Measurements from ENCODE around the gene BTG2.
A peak's percentile ranks its signal among the peaks of the same experiment; 100 is the strongest.
"Not testable (repeated sequence)": the region's sequence is repeated elsewhere in the genome, so short reads cannot be mapped to it uniquely, and the experiment has no call there.

Gene BTG2

DNA sequence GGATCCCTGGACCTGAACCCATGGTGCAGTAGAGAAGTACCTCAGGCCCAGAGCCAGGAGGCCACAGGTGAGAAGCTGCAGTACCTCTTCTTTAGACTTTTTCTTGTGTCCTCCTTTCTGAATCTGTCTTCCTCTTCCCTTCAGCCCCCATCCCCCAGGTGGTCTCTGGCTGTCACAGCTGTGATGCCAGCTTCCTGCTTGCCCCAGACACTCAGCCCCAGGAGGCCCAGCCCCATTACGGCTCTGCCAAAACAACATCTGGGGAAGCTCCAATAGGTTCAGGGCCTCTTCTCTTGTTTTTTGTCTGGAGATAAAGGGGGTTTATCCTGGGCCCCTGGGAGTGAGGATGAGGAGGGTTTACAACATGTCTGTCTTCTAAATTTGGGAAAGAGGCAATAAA is 9.5 kb upstream of the BTG2 start:
- no peak for DNase-seq (ENCODE audit: low spot score)

DNA sequence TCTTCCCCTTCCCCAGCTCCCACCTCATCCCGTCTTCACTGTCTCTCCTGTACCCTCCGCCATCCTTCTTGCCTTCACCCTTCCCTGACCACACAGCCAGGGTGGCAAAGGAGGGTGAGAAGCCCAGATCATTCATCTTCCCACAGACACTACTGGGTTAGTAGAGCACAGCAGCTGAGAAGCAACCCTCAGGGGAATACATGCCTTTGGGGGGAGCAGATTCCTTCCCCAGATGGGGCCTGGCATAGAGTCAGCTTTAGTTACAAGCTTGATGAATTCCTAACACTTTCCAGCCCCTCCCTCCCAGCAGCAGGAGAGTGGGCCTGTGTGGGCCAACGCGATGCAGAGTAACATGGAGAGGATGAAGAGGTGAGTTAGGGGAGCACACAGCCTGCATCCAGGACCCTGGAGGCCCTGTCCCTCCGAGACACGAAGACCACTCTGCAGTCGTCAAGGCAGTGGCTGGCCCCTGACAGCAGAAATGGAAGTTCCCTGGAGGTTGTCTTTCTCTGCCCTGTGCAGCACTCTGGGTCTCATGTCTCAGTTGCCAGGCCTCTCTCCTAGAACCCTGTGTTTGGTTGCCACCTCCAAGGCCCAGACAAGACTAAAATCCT is 8.8 kb upstream of the BTG2 start:
- DNase-seq (ENCODE audit: low spot score): no peak

DNA sequence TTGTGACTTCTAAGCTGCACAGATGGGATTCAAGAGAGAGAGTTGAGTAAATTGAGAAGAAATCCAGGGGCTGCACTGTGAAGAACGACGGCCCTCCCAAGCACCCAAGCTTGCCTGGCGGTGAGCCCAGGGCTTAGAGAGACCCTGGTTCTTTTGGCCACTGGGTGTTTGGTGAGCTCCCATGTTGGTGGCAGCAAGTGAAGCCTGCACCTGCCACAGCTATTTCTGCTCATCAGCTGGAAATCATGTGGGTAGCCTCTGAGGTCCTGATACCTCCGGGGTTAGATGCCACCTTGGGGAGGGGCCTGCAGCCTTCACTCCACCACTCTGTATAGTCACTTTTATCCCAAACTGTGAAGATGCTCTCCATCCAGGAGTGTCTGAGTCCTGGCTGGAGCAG is 6.2 kb upstream of the BTG2 start:
- no peak for DNase-seq (ENCODE audit: low spot score)

DNA sequence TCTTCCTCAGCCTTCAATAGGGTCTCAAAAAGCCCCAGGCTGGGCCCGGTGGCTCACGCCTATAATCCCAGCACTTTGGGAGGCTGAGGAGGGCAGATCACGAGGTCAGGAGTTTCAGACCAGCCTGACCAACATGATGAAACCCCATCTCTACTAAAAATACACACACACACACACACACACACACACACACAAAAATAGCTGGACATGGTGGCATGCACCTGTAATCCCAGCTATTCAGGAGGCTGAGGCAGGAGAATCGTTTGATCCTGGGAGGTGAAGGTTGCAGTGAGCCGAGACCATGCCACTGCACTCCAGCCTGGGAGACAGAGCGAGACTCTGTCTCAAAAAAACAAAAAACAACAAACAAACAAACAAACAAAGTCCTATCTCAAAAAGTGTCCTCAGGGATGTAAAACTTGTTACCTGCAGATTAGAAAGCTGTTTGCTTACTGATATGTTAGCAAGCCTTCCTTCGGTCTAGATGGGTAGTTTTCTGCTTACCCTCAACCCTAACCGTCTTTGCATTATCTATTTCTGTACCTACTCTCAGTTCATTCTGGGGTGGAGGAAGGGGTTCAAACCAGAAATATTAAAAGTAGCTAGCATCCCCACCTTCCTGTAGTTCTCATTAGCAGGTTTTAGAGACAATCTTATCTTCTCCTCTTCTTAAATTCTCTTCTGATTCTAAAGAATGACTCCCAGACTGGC is 5.4 kb upstream of the BTG2 start:
- DNase-seq (ENCODE audit: low spot score): not testable (repeated sequence)

DNA sequence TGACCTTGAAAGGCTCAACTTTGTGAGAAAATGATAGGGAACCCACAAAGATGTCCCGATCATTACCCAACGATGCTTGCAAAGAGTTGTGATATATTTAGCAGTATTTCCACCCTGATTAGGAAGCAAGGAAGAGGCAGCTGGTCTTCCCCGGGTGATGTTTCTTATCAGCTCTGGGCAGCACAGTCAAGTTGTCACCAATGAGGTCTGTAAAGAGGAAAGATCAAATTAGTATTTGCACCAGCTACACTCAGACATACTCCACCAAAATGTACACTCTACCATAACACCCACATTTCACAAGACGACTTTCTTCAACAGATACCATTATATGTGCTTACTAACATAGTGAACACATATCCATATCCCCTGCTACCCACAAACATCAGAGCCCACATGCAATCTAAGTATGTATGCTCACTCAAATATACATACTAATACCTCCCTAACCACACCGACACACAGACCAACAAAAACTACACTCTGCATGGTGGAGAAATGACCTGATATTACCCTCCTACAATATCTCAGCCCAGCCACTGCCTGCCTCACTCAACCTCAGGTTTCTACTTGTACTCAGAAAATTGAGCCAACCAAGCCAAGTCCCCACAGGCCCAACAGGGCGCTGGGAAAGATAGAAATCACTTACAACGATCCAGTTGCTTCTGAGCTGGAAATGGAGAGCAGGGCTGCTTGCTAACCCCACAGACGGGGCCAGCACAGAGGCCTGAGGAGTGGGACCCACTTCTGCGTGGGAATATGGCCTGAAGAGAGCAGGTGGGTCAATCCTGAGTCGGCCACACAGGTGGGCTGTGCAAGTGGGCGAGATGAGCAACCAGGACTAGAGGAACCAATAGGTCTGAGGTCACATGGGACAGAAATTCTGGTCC is 4.6 kb upstream of the BTG2 start:
- DNase-seq (ENCODE audit: low spot score): no peak

DNA sequence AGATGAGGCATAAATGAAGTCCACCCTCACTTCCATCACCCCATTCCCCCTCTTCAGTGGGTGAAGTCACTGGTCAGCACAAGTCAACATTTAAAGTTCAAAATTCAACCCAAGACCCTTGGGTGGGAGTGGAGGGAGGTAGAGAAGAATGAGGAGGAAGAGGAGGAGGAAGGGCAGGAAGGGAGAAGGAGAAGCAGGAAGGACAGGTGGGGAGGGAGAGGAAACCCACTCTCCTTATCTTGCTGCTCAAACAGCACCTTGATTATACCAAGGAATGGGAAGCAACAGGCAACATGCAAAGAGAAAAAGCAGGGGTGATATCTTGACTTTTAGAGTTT is 4.0 kb upstream of the BTG2 start:
- DNase-seq (ENCODE audit: low spot score): no peak

DNA sequence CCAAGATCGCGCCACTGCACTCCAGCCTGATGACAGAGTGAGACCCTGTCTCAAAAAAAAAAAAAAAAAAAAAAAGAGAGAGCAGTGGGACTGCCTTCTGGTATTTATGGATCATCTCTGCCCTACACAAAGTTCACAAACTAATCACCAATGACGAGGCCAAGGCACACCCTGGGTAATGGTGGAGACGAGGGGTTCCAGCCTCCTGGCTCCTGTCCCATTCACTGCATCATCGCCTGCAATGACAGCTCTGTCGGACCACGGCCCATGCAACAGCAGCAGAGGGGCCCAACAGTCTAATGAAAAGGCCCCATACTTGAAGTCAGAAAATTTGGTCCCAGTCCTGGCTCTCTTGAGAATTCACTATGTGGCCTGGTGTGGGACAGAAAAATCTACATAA is 2.9 kb upstream of the BTG2 start:
- no peak for DNase-seq (ENCODE audit: low spot score)

DNA sequence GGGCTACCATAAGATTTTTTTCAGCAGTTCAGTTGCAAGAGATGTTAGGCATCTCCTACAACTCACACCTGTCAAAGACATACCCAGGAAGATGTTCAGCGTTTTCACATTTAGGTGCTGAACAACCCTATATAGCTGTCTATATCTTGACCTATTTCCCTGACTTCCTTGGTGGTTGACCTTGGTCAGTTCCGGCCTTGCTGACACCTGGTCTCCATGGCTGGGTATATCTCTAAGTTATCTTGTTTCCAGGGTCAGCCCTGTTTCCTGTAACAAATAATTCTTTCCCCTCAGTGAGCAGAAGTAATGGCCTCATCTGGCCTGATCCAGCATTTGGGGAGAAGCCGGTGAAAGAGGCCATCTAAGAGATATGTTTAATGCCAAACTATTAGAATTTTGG is 2.4 kb upstream of the BTG2 start:
- DNase-seq (ENCODE audit: low spot score): no peak

DNA sequence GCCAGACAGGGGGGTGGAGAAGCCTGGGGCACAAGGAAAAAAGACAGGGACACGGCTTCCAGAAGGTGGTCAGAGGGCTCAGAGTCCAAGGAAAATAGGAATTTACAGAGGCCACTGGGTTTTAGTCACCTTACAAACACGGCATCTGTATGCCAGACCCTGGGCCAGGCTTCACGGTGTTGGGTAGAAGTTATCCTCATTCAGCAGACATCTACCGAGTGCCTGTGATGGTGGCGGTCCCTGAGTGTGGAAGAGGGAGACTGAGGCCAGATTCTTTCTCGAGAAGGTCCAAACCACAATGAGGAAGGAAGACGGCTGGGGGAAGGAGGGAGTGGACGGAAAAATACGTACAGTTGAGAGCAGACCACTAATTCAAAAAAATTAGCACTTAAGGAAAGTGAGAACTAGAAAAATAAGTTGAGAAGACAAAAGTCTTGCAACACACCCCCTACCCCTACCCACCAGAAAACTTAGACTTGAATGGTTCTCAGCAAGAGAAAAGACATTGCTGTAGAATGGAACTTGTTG is 864 bp upstream of the BTG2 start:
- no peak for DNase-seq (ENCODE audit: low spot score)

DNA sequence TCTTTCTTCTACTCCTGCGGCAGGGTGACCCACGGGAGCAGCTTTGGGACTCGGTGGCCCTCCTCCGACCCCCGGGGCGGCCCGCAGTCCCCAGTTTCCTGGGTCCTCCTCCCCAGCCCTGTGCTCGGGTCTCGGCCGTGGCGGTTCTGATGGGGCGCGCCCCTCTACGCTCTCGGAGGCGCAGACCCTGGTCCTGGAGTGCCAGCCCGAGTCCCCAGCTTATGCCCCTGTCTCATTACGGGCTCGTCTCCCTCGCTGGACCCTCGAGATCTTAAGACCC is 430 bp downstream of the BTG2 start:
- no peak for DNase-seq (ENCODE audit: low spot score)

DNA sequence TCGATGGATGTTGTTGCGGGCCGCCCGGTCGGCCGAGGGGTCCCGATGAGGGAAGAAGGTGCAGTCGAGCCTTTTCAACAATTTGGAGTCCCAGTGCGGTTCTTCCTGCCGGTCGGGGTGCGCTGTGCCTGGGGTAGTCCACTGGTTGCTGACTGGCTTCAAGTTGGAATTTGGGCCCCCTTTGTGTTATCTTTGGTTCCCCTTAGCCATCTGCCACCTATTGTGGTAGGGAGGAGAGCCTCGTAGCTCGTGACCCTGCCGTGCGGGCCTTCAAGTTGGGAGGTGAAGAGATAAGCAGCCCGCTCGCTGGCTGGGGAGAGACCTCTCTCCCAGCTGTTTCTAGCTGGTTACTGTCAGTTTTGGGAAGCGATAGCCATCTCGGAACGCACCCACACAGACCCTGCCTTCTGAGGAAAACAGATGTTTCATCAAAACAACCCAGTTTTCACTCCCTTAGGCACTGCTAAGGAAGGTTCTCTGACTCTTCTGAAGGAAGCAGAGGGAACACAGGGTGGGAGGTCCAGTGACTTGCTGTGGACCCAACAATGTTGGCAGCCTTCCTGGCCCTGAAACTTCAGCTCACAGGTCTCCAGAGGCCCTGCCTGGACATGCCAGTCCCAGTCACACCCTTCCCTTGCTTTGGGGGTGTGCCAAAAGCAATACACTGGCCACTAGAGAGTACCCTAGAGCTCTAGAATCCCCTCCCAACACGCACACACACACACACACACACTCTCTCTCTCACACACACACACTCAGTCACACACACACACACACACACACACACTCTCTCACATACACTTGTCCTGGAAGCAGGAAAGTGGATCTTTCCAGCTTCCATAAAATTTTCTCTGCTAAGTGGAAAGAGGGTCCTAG is 1.0 kb downstream of the BTG2 start:
- peak; percentile 46 for DNase-seq (ENCODE audit: low spot score)

DNA sequence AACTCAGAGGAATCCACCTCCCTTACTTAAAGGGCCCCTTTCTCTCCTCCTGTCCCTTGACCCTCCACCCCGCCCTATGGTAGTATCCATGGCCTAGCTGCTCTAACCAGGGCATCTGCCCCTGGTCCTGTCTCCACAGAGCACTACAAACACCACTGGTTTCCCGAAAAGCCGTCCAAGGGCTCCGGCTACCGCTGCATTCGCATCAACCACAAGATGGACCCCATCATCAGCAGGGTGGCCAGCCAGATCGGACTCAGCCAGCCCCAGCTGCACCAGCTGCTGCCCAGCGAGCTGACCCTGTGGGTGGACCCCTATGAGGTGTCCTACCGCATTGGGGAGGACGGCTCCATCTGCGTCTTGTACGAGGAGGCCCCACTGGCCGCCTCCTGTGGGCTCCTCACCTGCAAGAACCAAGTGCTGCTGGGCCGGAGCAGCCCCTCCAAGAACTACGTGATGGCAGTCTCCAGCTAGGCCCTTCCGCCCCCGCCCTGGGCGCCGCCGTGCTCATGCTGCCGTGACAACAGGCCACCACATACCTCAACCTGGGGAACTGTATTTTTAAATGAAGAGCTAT is 1.7 kb downstream of the BTG2 start:
- DNase-seq (ENCODE audit: low spot score): no peak

DNA sequence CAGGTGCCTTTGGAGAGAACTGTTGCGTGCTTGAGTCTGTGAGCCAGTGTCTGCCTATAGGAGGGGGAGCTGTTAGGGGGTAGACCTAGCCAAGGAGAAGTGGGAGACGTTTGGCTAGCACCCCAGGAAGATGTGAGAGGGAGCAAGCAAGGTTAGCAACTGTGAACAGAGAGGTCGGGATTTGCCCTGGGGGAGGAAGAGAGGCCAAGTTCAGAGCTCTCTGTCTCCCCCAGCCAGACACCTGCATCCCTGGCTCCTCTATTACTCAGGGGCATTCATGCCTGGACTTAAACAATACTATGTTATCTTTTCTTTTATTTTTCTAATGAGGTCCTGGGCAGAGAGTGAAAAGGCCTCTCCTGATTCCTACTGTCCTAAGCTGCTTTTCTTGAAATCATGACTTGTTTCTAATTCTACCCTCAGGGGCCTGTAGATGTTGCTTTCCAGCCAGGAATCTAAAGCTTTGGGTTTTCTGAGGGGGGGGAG is 2.4 kb downstream of the BTG2 start:
- DNase-seq (ENCODE audit: low spot score): no peak

DNA sequence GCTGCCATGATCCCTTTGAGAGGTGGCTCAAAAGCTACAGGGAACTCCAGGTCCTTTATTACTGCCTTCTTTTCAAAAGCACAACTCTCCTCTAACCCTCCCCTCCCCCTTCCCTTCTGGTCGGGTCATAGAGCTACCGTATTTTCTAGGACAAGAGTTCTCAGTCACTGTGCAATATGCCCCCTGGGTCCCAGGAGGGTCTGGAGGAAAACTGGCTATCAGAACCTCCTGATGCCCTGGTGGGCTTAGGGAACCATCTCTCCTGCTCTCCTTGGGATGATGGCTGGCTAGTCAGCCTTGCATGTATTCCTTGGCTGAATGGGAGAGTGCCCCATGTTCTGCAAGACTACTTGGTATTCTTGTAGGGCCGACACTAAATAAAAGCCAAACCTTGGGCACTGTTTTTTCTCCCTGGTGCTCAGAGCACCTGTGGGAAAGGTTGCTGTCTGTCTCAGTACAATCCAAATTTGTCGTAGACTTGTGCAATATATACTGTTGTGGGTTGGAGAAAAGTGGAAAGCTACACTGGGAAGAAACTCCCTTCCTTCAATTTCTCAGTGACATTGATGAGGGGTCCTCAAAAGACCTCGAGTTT is 3.1 kb downstream of the BTG2 start:
- no peak for DNase-seq (ENCODE audit: low spot score)

DNA sequence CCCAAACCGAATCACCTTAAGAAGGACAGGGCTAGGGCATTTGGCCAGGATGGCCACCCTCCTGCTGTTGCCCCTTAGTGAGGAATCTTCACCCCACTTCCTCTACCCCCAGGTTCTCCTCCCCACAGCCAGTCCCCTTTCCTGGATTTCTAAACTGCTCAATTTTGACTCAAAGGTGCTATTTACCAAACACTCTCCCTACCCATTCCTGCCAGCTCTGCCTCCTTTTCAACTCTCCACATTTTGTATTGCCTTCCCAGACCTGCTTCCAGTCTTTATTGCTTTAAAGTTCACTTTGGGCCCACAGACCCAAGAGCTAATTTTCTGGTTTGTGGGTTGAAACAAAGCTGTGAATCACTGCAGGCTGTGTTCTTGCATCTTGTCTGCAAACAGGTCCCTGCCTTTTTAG is 3.6 kb downstream of the BTG2 start:
- DNase-seq (ENCODE audit: low spot score): no peak

DNA sequence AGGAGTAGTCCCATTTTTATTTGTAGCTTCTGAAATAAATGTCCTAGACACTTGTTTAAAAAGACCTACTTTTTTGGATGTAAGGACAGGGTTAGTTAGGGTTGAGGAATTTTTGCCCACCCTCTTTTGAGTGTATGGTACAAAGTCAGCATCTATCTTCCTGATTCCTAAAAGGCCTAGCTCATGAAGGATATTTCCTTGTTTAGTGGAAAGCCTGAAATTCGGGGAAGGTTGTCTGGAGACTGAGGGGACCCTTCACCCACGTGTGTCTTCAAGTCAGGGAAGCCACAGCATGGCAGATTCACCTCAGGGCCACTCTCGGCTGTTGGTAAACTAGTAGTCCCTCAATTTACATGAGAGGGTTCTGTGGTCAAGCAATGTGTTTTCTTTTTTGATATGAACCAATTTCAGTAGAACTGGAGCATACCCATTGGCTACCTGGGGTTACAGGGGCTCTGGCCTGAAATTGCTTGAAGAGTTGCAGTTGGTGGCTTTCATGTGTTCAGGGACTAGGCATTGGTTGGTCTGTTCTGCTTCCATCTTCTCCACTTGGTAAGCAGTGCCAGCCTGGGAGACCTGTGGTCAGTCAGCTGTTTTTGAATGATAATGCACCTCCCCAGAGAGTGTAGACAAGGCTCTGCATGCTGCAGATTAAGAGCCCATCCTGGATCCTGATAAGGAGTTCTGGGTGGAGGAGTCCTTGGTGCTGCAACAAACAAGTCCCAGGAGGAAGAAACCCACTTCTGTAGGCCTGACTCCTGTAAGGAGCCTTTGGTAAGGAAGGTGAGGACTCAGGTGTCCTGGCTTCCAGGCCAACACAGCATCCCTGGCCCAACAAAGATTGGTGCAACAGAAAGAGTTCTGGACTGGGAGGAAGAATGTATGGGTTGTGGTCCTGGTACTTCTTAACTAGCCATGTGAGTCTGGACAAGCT is 6.3 kb downstream of the BTG2 start:
- DNase-seq (ENCODE audit: low spot score): no peak

DNA sequence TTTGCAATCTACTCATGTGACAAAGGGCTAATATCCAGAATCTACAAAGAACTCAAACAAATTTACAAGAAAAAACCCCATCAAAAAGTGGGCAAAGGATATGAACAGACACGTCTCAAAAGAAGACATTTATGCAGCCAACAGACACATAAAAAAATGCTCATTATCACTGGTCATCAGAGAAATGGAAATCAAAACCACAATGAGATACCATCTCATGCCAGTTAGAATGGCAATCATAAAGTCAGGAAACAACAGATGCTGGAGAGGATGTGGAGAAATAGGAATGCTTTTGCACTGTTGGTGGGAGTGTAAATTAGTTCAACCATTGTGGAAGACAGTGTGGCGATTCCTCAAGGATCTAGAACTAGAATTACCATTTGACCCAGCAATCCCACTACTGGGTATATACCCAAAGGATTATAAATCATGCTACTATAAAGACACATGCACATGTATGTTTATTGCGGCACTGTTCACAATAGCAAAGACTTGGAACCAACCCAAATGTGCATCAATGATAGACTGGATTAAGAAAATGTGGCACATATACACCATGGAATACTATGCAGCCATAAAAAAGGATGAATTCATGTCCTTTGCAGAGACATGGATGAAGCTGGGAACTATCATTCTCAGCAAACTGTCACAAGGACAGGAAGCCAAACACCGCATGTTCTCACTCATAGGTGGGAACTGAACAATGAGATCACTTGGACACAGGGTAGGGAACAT is 8.9 kb downstream of the BTG2 start:
- not testable (repeated sequence) for DNase-seq (ENCODE audit: low spot score)

DNA sequence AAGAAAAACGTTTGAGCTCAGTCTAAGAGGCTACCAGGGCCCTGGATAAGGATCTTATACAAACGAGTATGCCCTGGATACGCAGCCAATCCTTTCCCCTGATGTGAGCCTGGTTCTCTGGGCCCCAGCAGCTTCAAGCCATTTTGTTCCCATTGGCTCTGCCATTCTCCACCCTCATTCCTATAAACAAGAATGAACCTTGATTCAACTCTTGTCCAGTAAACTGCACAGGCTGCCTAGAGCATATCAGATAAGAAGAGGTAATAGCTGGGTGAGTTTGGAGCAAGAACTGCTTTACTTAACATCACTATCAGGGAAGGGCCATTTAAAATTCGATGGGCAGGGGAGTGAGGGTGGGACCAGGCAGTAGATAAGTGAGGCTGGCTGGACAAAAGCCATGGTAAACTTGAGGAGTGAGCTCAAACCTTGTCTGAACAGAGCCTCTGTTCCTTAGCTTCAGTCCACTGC is 11.3 kb downstream of the BTG2 start:
- DNase-seq (ENCODE audit: low spot score): no peak

Data from CD4-positive, alpha-beta T cell treated with Interleukin-15 for 4 hours (primary cell).